Erythroblast (primary cell): Measurements from ENCODE around the gene RPL19.

ENCODE experiments used
- GATA1 ChIP-seq: IDR thresholded peaks from 2 replicates; pipeline ENCODE4 v1.6.1; 2011; ENCODE audit warnings: low read depth, mild to moderate bottlenecking, control low read depth, low read length, moderate library complexity
- POLR2A ChIP-seq: IDR thresholded peaks from 2 replicates; pipeline ENCODE4 v1.6.1; 2011; ENCODE audit warnings: mild to moderate bottlenecking, low read length

DNA sequence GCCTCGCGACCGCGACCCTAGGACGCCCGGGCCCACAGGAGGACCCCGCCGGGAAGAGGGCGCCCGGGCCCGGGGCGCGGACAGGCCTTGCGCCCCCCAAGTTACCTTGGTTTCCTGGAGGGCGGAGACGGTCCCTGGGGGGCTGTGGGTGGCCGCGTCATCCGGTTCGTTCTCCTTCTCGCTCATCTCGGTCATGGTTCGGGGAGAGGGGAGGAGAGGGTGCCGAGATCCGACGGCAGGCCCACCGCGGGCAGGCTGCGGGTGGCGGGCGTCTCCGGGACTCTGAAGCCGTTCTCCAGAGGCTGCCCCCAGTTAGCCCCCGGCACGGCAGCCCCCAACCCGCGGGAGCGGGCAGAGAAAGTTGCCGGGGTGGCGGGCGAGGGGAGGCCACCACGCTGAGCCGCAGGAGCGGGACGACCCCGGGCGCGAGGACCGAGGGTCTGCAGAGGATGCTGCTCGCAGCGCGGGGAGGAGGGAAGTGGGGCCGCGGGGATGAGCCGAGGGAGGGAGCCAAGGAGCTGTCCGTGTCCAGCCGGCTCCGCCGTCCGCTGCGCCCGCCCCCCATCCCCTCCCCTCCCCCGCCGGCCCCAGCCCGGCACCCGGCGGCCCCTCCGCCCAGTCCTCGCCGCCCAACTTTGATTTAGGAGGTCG, 25.4 kb downstream of the RPL19 start, which contains the start of gene STAC2:
- no peak for TF ChIP-seq POLR2A
- TF ChIP-seq GATA1: no peak
